HCT116 (cell line): ENCODE measurements around the gene KNSTRN. TPM values are rescaled to one million over a fixed set of nuclear protein-coding genes. Genes with fewer than 3 reads are reported as not detected.

ENCODE experiments used
- ATAC-seq: fragments of 200-7000 bp; cut with Tn5 transposase; 2 replicates; pipeline ENCODE4 v1.9.1; 2020; ENCODE audit warnings: mild to moderate bottlenecking, moderate library complexity
- BruUV-seq: library from RNA; stranded (reverse); fragments of 400-500 nt; replicated peaks from 2 replicates; lab custom pipeline; 2021; lab: Mats Ljungman, UMichigan
- CTCF ChIA-PET: fragments of 300-600 bp; sonication (Branson Sonifier 250); formaldehyde crosslinking; loops from one replicate; lab custom pipeline; 2021; ENCODE audit warnings: antibody characterized with exemption; lab: Charles Lee
- POLR2A ChIA-PET: fragments of 300-600, 350-600 bp; sonication (Branson Sonifier 250); formaldehyde crosslinking; loops from one replicate; lab custom pipeline; 2021; ENCODE audit warnings: antibody characterized with exemption; lab: Charles Lee
- RAD21 ChIA-PET, 2 experiments: fragments of 300-600 bp; sonication (Branson Sonifier 250); formaldehyde crosslinking; loops; one replicate each; lab custom pipeline; 2023; ENCODE audit warnings: low total read pairs in 2 of 2; ENCODE audit not compliant: uncharacterized antibody in 2 of 2, unreplicated experiment in 2 of 2, low non-redundant PET in 1 of 2; lab: Charles Lee
- DNase-seq: peaks from one replicate; pipeline ENCODE4 v3.0.0-alpha.2; 2010; ENCODE audit warnings: low read depth, low spot score
- H2AFZ ChIP-seq: fragments of 200-600 bp; shearing (Covaris generic), sonication (generic); 2 replicates; pipeline ENCODE4 v1.6.1; 2017; ENCODE audit warnings: low read depth, mixed run types, mixed read lengths, antibody characterized with exemption, low read length; ENCODE audit not compliant: poor library complexity, severe bottlenecking
- H3K27ac ChIP-seq: 2 replicates; pipeline ENCODE4 v1.5.1; 2012; ENCODE audit warnings: low read depth, low read length
- H3K27me3 ChIP-seq: fragments of 200-600 bp; sonication (generic); 2 replicates; pipeline ENCODE4 v1.6.1; 2016; ENCODE audit warnings: mixed run types, low read length, mixed read lengths; ENCODE audit not compliant: insufficient read depth
- H3K36me3 ChIP-seq, 2 experiments: fragments of 200-500 bp in 1 of 2; fragments of 200-600 bp in 1 of 2; sonication (Bioruptor generic) in 1 of 2; sonication (generic) in 1 of 2; 2 replicates each; pipeline versions ENCODE4 v1.5.1 to v1.6.1; 2014 to 2016; ENCODE audit warnings: low read length in 2 of 2, inconsistent platforms in 1 of 2, mixed read lengths in 1 of 2, mixed run types in 1 of 2; ENCODE audit not compliant: insufficient read depth in 2 of 2, control insufficient read depth in 1 of 2
- H3K4me1 ChIP-seq, 2 experiments: fragments of 200-600 bp in 1 of 2; sonication (generic) in 1 of 2; 2 replicates each; pipeline versions ENCODE4 v1.5.1 to v1.6.1; 2012 to 2017; ENCODE audit warnings: low read length in 2 of 2, inconsistent platforms in 1 of 2, mild to moderate bottlenecking in 1 of 2, mixed read lengths in 1 of 2, mixed run types in 1 of 2, moderate library complexity in 1 of 2; ENCODE audit not compliant: insufficient read depth in 2 of 2, control insufficient read depth in 1 of 2
- H3K4me2 ChIP-seq: fragments of 200-600 bp; sonication (generic); 2 replicates; pipeline ENCODE4 v1.6.1; 2017; ENCODE audit warnings: mixed run types, low read length, mixed read lengths
- H3K4me3 ChIP-seq, 2 experiments: fragments of 200-600 bp in 1 of 2; sonication (generic) in 1 of 2; replicated peaks in 1 of 2; 2 replicates each; pipeline ENCODE4 v1.5.1; 2011 to 2016; ENCODE audit warnings: low read length in 2 of 2, control low read depth in 1 of 2, low read depth in 1 of 2, mild to moderate bottlenecking in 1 of 2, mixed read lengths in 1 of 2, mixed run types in 1 of 2
- H3K79me2 ChIP-seq: fragments of 200-600 bp; sonication (generic); 2 replicates; pipeline ENCODE4 v1.6.1; 2017; ENCODE audit warnings: mild to moderate bottlenecking, mixed run types, low read length, moderate library complexity, mixed read lengths; ENCODE audit not compliant: insufficient read depth
- H3K9ac ChIP-seq: fragments of 200-600 bp; sonication (generic); 2 replicates; pipeline ENCODE4 v1.6.1; 2016; ENCODE audit warnings: low read length, mixed read lengths
- H3K9me2 ChIP-seq: fragments of 200-600 bp; sonication (generic), shearing (Covaris generic); 2 replicates; pipeline ENCODE4 v1.6.1; 2017; ENCODE audit warnings: mixed run types, mild to moderate bottlenecking, moderate library complexity; ENCODE audit not compliant: insufficient read depth
- H3K9me3 ChIP-seq, 2 experiments: fragments of 200-500 bp in 1 of 2; fragments of 200-600 bp in 1 of 2; sonication (Bioruptor generic) in 1 of 2; sonication (generic) in 1 of 2; 2 replicates each; pipeline ENCODE4 v1.6.1; 2014 to 2017; ENCODE audit warnings: low read length in 2 of 2, mixed read lengths in 2 of 2, inconsistent platforms in 1 of 2, low read depth in 1 of 2, mild to moderate bottlenecking in 1 of 2, mixed run types in 1 of 2, moderate library complexity in 1 of 2; ENCODE audit not compliant: control insufficient read depth in 1 of 2, insufficient read depth in 1 of 2
- H4K20me1 ChIP-seq: fragments of 200-600 bp; sonication (generic), shearing (Covaris generic); 2 replicates; pipeline ENCODE4 v1.6.1; 2017; ENCODE audit warnings: mixed run types, mild to moderate bottlenecking, moderate library complexity; ENCODE audit not compliant: insufficient read depth
- ATF3 ChIP-seq: IDR thresholded peaks from 2 replicates; pipeline ENCODE4 v1.6.1; 2012
- CBX3 ChIP-seq: IDR thresholded peaks from 2 replicates; pipeline ENCODE4 v1.6.1; 2012; ENCODE audit warnings: low read depth
- CEBPB ChIP-seq: IDR thresholded peaks from 2 replicates; pipeline ENCODE4 v1.6.1; 2012; ENCODE audit warnings: low read depth
- CTCF ChIP-seq, 3 experiments: fragments of 200-600 bp in 1 of 3; sonication (generic) in 1 of 3; IDR thresholded peaks in 2 of 3; conservative IDR thresholded peaks in 1 of 3; 2 replicates each; pipeline ENCODE4 v1.5.1; 2012 to 2017; ENCODE audit warnings: low read depth in 2 of 3, low read length in 2 of 3, antibody characterized with exemption in 1 of 3, borderline replicate concordance in 1 of 3, control low read depth in 1 of 3, mild to moderate bottlenecking in 1 of 3, mixed read lengths in 1 of 3, mixed run types in 1 of 3, moderate library complexity in 1 of 3; ENCODE audit not compliant: insufficient read depth in 1 of 3
- EGR1 ChIP-seq: IDR thresholded peaks from 2 replicates; pipeline ENCODE4 v1.6.1; 2012; ENCODE audit warnings: low read depth
- EZH2 ChIP-seq: fragments of 200-600 bp; sonication (generic); IDR thresholded peaks from 2 replicates; pipeline ENCODE4 v1.6.1; 2017; ENCODE audit warnings: antibody characterized with exemption, mixed run types
- EZH2phosphoT487 ChIP-seq: fragments of 200-600 bp; IDR thresholded peaks from 2 replicates; pipeline ENCODE4 v1.6.1; 2018; ENCODE audit warnings: antibody characterized with exemption, borderline replicate concordance
- FOSL1 ChIP-seq: IDR thresholded peaks from 2 replicates; pipeline ENCODE4 v1.6.1; 2012; ENCODE audit warnings: low read depth
- JUND ChIP-seq: IDR thresholded peaks from 2 replicates; pipeline ENCODE4 v1.6.1; 2012
- MAX ChIP-seq: IDR thresholded peaks from 2 replicates; pipeline ENCODE4 v1.6.1; 2012
- POLR2A ChIP-seq: IDR thresholded peaks from 2 replicates; pipeline ENCODE4 v1.7.0; 2011; ENCODE audit warnings: borderline replicate concordance; ENCODE audit not compliant: insufficient read depth, insufficient read length; ENCODE audit errors: extremely low read depth
- POLR2AphosphoS5 ChIP-seq: IDR thresholded peaks from 2 replicates; pipeline ENCODE4 v1.6.1; 2011; ENCODE audit warnings: mild to moderate bottlenecking, low read depth, low read length, moderate library complexity
- RAD21 ChIP-seq: IDR thresholded peaks from 2 replicates; pipeline ENCODE4 v1.6.1; 2012; ENCODE audit warnings: low read depth, mild to moderate bottlenecking
- SIN3A ChIP-seq: IDR thresholded peaks from 2 replicates; pipeline ENCODE4 v1.6.1; 2012; ENCODE audit warnings: low read depth
- SRF ChIP-seq: IDR thresholded peaks from 2 replicates; pipeline ENCODE4 v1.6.1; 2012; ENCODE audit warnings: low read depth
- TCF7L2 ChIP-seq: IDR thresholded peaks from 2 replicates; pipeline ENCODE4 v1.7.0; 2011; ENCODE audit warnings: borderline replicate concordance, inconsistent platforms; ENCODE audit not compliant: insufficient read depth, insufficient read length; ENCODE audit errors: extremely low read depth
- ZBTB33 ChIP-seq: IDR thresholded peaks from 2 replicates; pipeline ENCODE4 v1.6.1; 2011; ENCODE audit warnings: mild to moderate bottlenecking, low read length, moderate library complexity; ENCODE audit not compliant: insufficient replicate concordance; ENCODE audit errors: extremely low read depth
- ZFX ChIP-seq: fragments of 450-650 bp; IDR thresholded peaks from 2 replicates; pipeline ENCODE4 v1.6.1; 2017
- ZNF274 ChIP-seq: fragments of 200-500 bp; sonication (Bioruptor generic); IDR thresholded peaks from 2 replicates; pipeline ENCODE4 v1.6.1; 2014; ENCODE audit warnings: mild to moderate bottlenecking, low read depth, low read length, inconsistent platforms
- intact Hi-C: fragments of 100-400 bp; cut with micrococcal nuclease; formaldehyde crosslinking; loops from 2 replicates; pipeline ENCODE4 v1.10.0; 2022
- total RNA-seq: library from RNA; stranded (reverse); gene quantifications from one replicate; pipeline ENCODE4 v1.2.1, GENCODE V29; 2021; ENCODE audit not compliant: unreplicated experiment

The KNSTRN gene
- total RNA-seq, 1 experiment from 2014 or later = 84.1 TPM

- intact Hi-C loops = no loop called here
- H3K4me1 ChIP-seq = peaks cover 3 to 4% of the 10 kb centered on the region in 2 experiments; a peak in 3 of 4 replicates
- H4K20me1 ChIP-seq = no peaks in the 10 kb centered on the region
- no peak overlapping the region for H3K4me2 ChIP-seq
- peaks cover 38 to 52% of the 10 kb centered on the region in 2 experiments for H3K36me3 ChIP-seq
- no TSS peak for BruUV-seq
- POLR2A ChIA-PET = no interaction called here
- no peaks in the 10 kb centered on the region for H3K9me3 ChIP-seq
- no peaks in the 10 kb centered on the region for H3K79me2 ChIP-seq
- no peak overlapping the region for H3K9ac ChIP-seq
- no peak overlapping the region for H3K27ac ChIP-seq
- no peak for DNase-seq
- no peak overlapping the region for H2AFZ ChIP-seq
- CTCF ChIA-PET = no interaction called here
- H3K9me2 ChIP-seq = no peaks in the 10 kb centered on the region
- no peak for TF ChIP-seq ATF3
- no peak for TF ChIP-seq ZFX
- no peak for TF ChIP-seq JUND
- no peak for TF ChIP-seq EZH2phosphoT487
- no peak for TF ChIP-seq CEBPB
- no peak for TF ChIP-seq SRF
- TF ChIP-seq RAD21 = no peak
- TF ChIP-seq EZH2 = no peak
- no peak for TF ChIP-seq TCF7L2
- no peak for TF ChIP-seq EGR1
- no peak for TF ChIP-seq SIN3A
- no peak for TF ChIP-seq ZBTB33
- no peak for TF ChIP-seq FOSL1
- no peak for TF ChIP-seq POLR2A
- no peak for TF ChIP-seq ZNF274
- TF ChIP-seq CTCF (IDR thresholded peaks at IDR 0.05 in 2 of 3, conservative IDR thresholded peaks at IDR 0.05 in 1 of 3; ENCODE audit: borderline replicate concordance in 1 of 3, insufficient read depth in 1 of 3, low read depth in 2 of 3, low read length in 2 of 3) = no peak
- TF ChIP-seq POLR2AphosphoS5 = no peak
- TF ChIP-seq CBX3 = no peak
- TF ChIP-seq MAX = no peak
- RAD21 ChIA-PET = no interaction called here
- no peak for ATAC-seq
- H3K27me3 ChIP-seq = no peaks in the 10 kb centered on the region
- H3K4me3 ChIP-seq = no peak overlapping the region
These were observed 32.7 kb downstream of the KNSTRN start for GRCh38 chr15:40415226-40415625.
